Measurements from ENCODE around the gene CACNA1A.
"Not testable (repeated sequence)": the region's sequence is repeated elsewhere in the genome, so short reads cannot be mapped to it uniquely, and the experiment has no call there.

- not testable (repeated sequence) for TF ChIP-seq SMAD1 (CRISPR knock-in tag; IDR thresholded peaks at IDR 0.05; ENCODE audit: borderline replicate concordance, low read depth); ZNF124 (CRISPR knock-in tag; IDR thresholded peaks at IDR 0.05)
These were observed 328.7 kb downstream of the CACNA1A start for GRCh38 chr19:13177584-13177983.

All from HepG2 (cell line).